IMR-90 (cell line): ENCODE results near the gene GNB1L. TPM values are rescaled to one million over a fixed set of nuclear protein-coding genes. Genes with fewer than 3 reads are reported as not detected.

ENCODE experiments used
- ATAC-seq: fragments of 200-7000 bp; cut with Tn5 transposase; 2 replicates; pipeline ENCODE4 v1.9.1; 2020; ENCODE audit warnings: low read depth, mild to moderate bottlenecking, moderate library complexity
- BruUV-seq: library from RNA; stranded (reverse); fragments of 400-500 nt; replicated peaks from 2 replicates; lab custom pipeline; 2021; lab: Mats Ljungman, UMichigan
- CTCF ChIA-PET: fragments of 300-600 bp; formaldehyde crosslinking; extraction: SDS; loops from one replicate; lab custom pipeline; 2021; ENCODE audit warnings: antibody characterized with exemption; lab: Yijun Ruan, JAX
- POLR2A ChIA-PET: fragments of 300-600 bp; sonication (Branson Sonifier 250); formaldehyde crosslinking; loops from one replicate; lab custom pipeline; 2022; ENCODE audit warnings: antibody characterized with exemption; ENCODE audit not compliant: unreplicated experiment; lab: Charles Lee
- DNase-seq: peaks from one replicate; pipeline ENCODE4 v3.0.0; 2013
- H2AFZ ChIP-seq: replicated peaks from 2 replicates; pipeline ENCODE3; 2013; ENCODE audit warnings: low read length, mild to moderate bottlenecking; ENCODE audit not compliant: poor library complexity
- H2AK5ac ChIP-seq: 2 replicates; pipeline ENCODE4 v1.6.1; 2013; ENCODE audit warnings: low read depth, low read length, inconsistent platforms
- H2AK9ac ChIP-seq: replicated peaks from 2 replicates; pipeline ENCODE3; 2013; ENCODE audit warnings: mild to moderate bottlenecking, low read depth, low read length, moderate library complexity; ENCODE audit not compliant: poor library complexity
- H2BK120ac ChIP-seq: 2 replicates; pipeline ENCODE4 v1.6.1; 2013; ENCODE audit warnings: low read depth, low read length, inconsistent platforms
- H2BK15ac ChIP-seq: 3 replicates; pipeline ENCODE4 v1.6.1; 2013; ENCODE audit warnings: low read depth, low read length, inconsistent platforms
- H2BK20ac ChIP-seq: 2 replicates; pipeline ENCODE4 v1.6.1; 2013; ENCODE audit warnings: low read depth, mild to moderate bottlenecking, inconsistent platforms, low read length, moderate library complexity
- H2BK5ac ChIP-seq: 2 replicates; pipeline ENCODE4 v1.6.1; 2013; ENCODE audit warnings: mild to moderate bottlenecking, low read depth, low read length, inconsistent platforms; ENCODE audit not compliant: poor library complexity, severe bottlenecking
- H3K14ac ChIP-seq: replicated peaks from 2 replicates; pipeline ENCODE4 v1.6.1; 2013; ENCODE audit warnings: low read depth, low read length, inconsistent platforms
- H3K18ac ChIP-seq: 2 replicates; pipeline ENCODE4 v1.6.1; 2013; ENCODE audit warnings: low read depth, low read length, control low read depth
- H3K23ac ChIP-seq: 2 replicates; pipeline ENCODE4 v1.6.1; 2013; ENCODE audit warnings: low read depth, low read length, inconsistent platforms
- H3K27ac ChIP-seq: 2 replicates; pipeline ENCODE4 v1.5.1; 2013; ENCODE audit warnings: mild to moderate bottlenecking, control low read depth, low read length; ENCODE audit not compliant: insufficient read depth
- H3K27me3 ChIP-seq: 2 replicates; pipeline ENCODE4 v1.6.1; 2013; ENCODE audit warnings: low read length; ENCODE audit not compliant: control insufficient read depth, insufficient read depth
- H3K36me3 ChIP-seq: 2 replicates; pipeline ENCODE4 v1.6.1; 2013; ENCODE audit warnings: low read length, mixed read lengths; ENCODE audit not compliant: control insufficient read depth, insufficient read depth
- H3K4ac ChIP-seq: 2 replicates; pipeline ENCODE4 v1.6.1; 2013; ENCODE audit warnings: low read depth, low read length, inconsistent platforms
- H3K4me1 ChIP-seq: 2 replicates; pipeline ENCODE4 v1.6.1; 2013; ENCODE audit warnings: low read length, mixed read lengths; ENCODE audit not compliant: control insufficient read depth, insufficient read depth
- H3K4me2 ChIP-seq: 2 replicates; pipeline ENCODE4 v1.6.1; 2013; ENCODE audit warnings: low read depth, mild to moderate bottlenecking, control low read depth, low read length, moderate library complexity
- H3K4me3 ChIP-seq: 2 replicates; pipeline ENCODE4 v1.5.1; 2013; ENCODE audit warnings: low read depth, mild to moderate bottlenecking, control low read depth, low read length, moderate library complexity; ENCODE audit not compliant: insufficient read depth
- H3K56ac ChIP-seq: 2 replicates; pipeline ENCODE4 v1.6.1; 2013; ENCODE audit warnings: low read length, inconsistent platforms; ENCODE audit not compliant: insufficient read depth; ENCODE audit errors: extremely low read depth
- H3K79me1 ChIP-seq, 2 experiments: 2 replicates each; pipeline ENCODE4 v1.6.1; 2013; ENCODE audit warnings: low read length in 2 of 2, inconsistent platforms in 1 of 2, low read depth in 1 of 2
- H3K9ac ChIP-seq: 2 replicates; pipeline ENCODE4 v1.6.1; 2013; ENCODE audit warnings: low read depth, low read length, control low read depth
- H3K9me1 ChIP-seq: 2 replicates; pipeline ENCODE4 v1.6.1; 2013; ENCODE audit warnings: low read length, inconsistent platforms; ENCODE audit not compliant: insufficient read depth
- H3K9me3 ChIP-seq: 2 replicates; pipeline ENCODE4 v1.6.1; 2013; ENCODE audit warnings: low read length; ENCODE audit not compliant: control insufficient read depth, insufficient read depth
- H4K20me1 ChIP-seq: 2 replicates; pipeline ENCODE4 v1.6.1; 2013; ENCODE audit warnings: low read length, inconsistent platforms; ENCODE audit not compliant: insufficient read depth
- H4K5ac ChIP-seq: 2 replicates; pipeline ENCODE4 v1.6.1; 2013; ENCODE audit warnings: mild to moderate bottlenecking, low read depth, low read length, control low read depth
- H4K8ac ChIP-seq, 2 experiments: 2 replicates each; pipeline ENCODE4 v1.6.1; 2013; ENCODE audit warnings: low read depth in 2 of 2, low read length in 2 of 2, control low read depth in 1 of 2, inconsistent platforms in 1 of 2
- H4K91ac ChIP-seq: 2 replicates; pipeline ENCODE4 v1.6.1; 2013; ENCODE audit warnings: low read depth, low read length, inconsistent platforms; ENCODE audit not compliant: insufficient read depth
- BHLHE40 ChIP-seq: fragments of 150-350 bp; IDR thresholded peaks from 2 replicates; pipeline ENCODE4 v1.6.1; 2016; ENCODE audit warnings: mild to moderate bottlenecking, low read depth, low read length
- WGBS, 2 experiments: methylation state at CpG; one replicate each; pipeline versions ENCODE4 v1.1.5 to v1.1.7; 2013; ENCODE audit warnings: missing lambda C conversion rate in 2 of 2; ENCODE audit not compliant: insufficient read length in 1 of 2; ENCODE audit errors: extremely low coverage in 2 of 2; 5-methylcytosine and 5-hydroxymethylcytosine counted together
- dilution Hi-C: fragments of 300-500 bp; cut with HindIII; formaldehyde crosslinking; loops from one replicate; pipeline ENCODE4 v1.14.3; 2018; ENCODE audit warnings: low sequenced_read_pairs; ENCODE audit not compliant: unreplicated experiment
- in situ Hi-C: fragments of 300-500 bp; cut with MboI; formaldehyde crosslinking; loops from 3 replicates; pipeline ENCODE4 v1.14.3; 2019; ENCODE audit warnings: low sequenced_read_pairs, inconsistent platforms, mixed read lengths
- intact Hi-C: fragments of 100-400 bp; cut with micrococcal nuclease; formaldehyde crosslinking; loops from 2 replicates; pipeline ENCODE4 v1.10.0; 2022
- polyA plus RNA-seq, 3 experiments: library from polyadenylated mRNA; depleted of rRNA; stranded (reverse); fragments of >200 nt; gene quantifications; 2 replicates each; pipeline ENCODE4 v1.2.3, GENCODE V29; 2012; ENCODE audit warnings: low replicate concordance in 1 of 3
- total RNA-seq: library from RNA; depleted of rRNA; stranded (reverse); fragments of >200 nt; gene quantifications from 2 replicates; pipeline ENCODE4 v1.2.3, GENCODE V29; 2012

GNB1L gene
- total and polyA plus RNA-seq, 2 of the 4 experiments (the other 2 are of a cell fraction), result 2.5 to 4.4 TPM

GRCh38 chr22:19769393-19769715, 85.3 kb downstream of the GNB1L start:
- Histone ChIP-seq H3K4me2 (no peak overlapping the region), H3K9ac (no peak overlapping the region), H2BK20ac (no peak overlapping the region), H3K9me1 (no peaks in the 10 kb centered on the region), H3K4me1 (no peaks in the 10 kb centered on the region), H4K20me1 (no peaks in the 10 kb centered on the region), H3K18ac (no peak overlapping the region), H3K23ac (no peak overlapping the region), H2BK5ac (no peak overlapping the region), H3K56ac (no peak overlapping the region), H2AFZ (no peak overlapping the region), H3K36me3 (no peaks in the 10 kb centered on the region), H3K79me1 (no peaks in the 10 kb centered on the region), H3K4me3 (no peak overlapping the region), H4K91ac (no peak overlapping the region), H2BK15ac (no peak overlapping the region), H2BK120ac (no peak overlapping the region), H3K27me3 (peaks cover 97% of the 10 kb centered on the region), H4K8ac (no peak overlapping the region), H2AK5ac (no peak overlapping the region), H2AK9ac (no peak overlapping the region), H3K9me3 (peaks cover 4% of the 10 kb centered on the region; the same call in 1 of the 2 replicates), H3K4ac (no peak overlapping the region), H3K27ac (no peak overlapping the region), H4K5ac (no peak overlapping the region), H3K14ac (no peak overlapping the region)
- CTCF ChIA-PET, result no interaction called here
- in situ Hi-C loops, result no loop called here
- no TSS peak for BruUV-seq
- TF ChIP-seq BHLHE40, result no peak
- dilution Hi-C loops, result no loop called here
- ATAC-seq (no peak), DNase-seq (no peak)
- POLR2A ChIA-PET, result no interaction called here
- WGBS, 2 experiments, result 95% methylated on average over 7 of the region's 12 CpGs; no CpG with 5 or more reads in 1 of the 2 experiments
- intact Hi-C loops, result no loop called here
